ENCODE data around the gene GPNMB.
"Not testable (repeated sequence)": the region's sequence is repeated elsewhere in the genome, so short reads cannot be mapped to it uniquely, and the experiment has no call there.

Gene GPNMB

DNA sequence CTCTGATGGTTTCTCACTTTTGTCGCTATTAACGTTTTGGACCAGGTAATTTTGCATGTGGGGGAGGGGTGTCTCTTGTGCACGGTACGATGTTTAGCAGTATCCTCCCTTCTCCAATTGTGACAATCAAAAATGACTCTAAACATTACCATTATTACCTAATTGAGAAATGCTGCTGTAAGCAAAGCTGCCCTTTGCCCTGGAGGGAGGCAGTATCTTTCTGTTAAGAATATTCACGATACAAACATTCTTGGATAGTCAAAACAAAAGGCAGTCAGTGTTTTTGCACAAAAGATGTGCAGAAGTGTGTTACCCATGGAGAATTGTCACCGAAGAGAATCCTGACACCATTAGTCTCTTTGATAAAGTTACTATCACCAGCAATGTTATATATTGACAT lies 62.2 kb downstream of the GPNMB start:
- no peak for DNase-seq

- DNase-seq: not testable (repeated sequence)
Measured at GRCh38 chr7:23312141-23312540, 65.6 kb downstream of the GPNMB start.

GRCh38 chr7:23315366-23315765 lies 68.8 kb downstream of the GPNMB start:
- no peak for DNase-seq

Data from NCI-H1092 treated with DMSO at 0.1 percent for 48 hours (cell line).